ENCODE results near the gene JMJD1C.

DNA sequence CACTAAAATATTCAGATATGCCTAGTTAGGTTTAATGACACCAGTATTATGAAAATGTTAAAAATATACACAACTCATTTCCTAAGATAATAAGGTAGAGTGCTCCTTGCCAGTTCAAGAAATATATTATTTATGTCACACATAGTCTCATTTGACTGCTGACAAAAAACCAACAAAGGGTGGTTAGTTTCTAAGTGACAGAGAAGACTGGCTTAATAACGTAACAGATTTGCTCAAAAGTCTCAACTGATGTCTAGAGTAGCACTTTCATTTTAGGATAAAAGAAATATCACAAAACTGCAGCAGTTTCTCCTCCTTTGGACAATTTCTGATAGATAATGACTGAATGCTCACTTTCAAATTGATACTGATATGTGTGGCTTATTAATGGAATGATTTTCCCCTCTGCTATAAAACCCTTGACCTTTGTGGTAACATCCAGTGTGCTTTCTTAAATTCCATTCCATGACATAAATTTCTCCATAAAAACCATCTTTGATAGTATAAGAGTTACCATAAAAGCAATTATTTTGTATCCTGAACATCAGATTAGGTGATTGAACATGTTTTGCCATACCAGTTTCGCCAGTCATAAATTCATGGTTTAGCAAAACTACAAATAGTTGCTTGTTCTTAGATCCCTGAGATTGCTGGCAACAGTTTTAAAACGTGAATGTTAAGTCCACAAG is 238.4 kb downstream of the JMJD1C start:
- TF ChIP-seq GATA2 (IDR thresholded peaks at IDR 0.05; ENCODE audit: low read depth, low read length) (no peak), GATA3 (IDR thresholded peaks at IDR 0.05; ENCODE audit: low read depth, low read length) (no peak)

Measured in SH-SY5Y (cell line).